Activated T-cell treated with anti-CD3 and anti-CD28 coated beads, Interleukin-2, amount 50 U/mL, for 48 hours (primary cell): ENCODE results near the gene F13B.
"Not testable (repeated sequence)": the region's sequence is repeated elsewhere in the genome, so short reads cannot be mapped to it uniquely, and the experiment has no call there.

Experiments used
- DNase-seq, 2 experiments: peaks; one replicate each; pipeline ENCODE4 v3.0.0-alpha.2; 2020

F13B gene

GRCh38 chr1:197066719-197067456 lies at the start of gene F13B:
Gene F13B (minus strand): TSS chr1:197067260. CDS start chr1:197067223, 37 bp downstream.
- no peak for DNase-seq

GRCh38 chr1:197116156-197116555 lies 49.1 kb upstream of the F13B start:
- DNase-seq, result no peak

- no peak for DNase-seq
Measured at GRCh38 chr1:197106869-197107268, 39.8 kb upstream of the F13B start.

GRCh38 chr1:197103300-197103699 lies 36.2 kb upstream of the F13B start:
- DNase-seq, result no peak

- DNase-seq, result no peak
Measured at GRCh38 chr1:197101978-197102377, 34.9 kb upstream of the F13B start.

GRCh38 chr1:197100677-197101076 lies 33.6 kb upstream of the F13B start:
- no peak for DNase-seq

- no peak for DNase-seq
Measured at GRCh38 chr1:197099444-197099843, 32.4 kb upstream of the F13B start.

GRCh38 chr1:197096971-197097370 lies 29.9 kb upstream of the F13B start:
- DNase-seq, result not testable (repeated sequence)

GRCh38 chr1:197096137-197096536 lies 29.1 kb upstream of the F13B start:
- DNase-seq, result no peak

GRCh38 chr1:197093226-197093885 lies 26.3 kb upstream of the F13B start:
- no peak for DNase-seq

- DNase-seq, result no peak
Measured at GRCh38 chr1:197092491-197093023, 25.5 kb upstream of the F13B start.

- no peak for DNase-seq
Measured at GRCh38 chr1:197083474-197083873, 16.4 kb upstream of the F13B start.

- DNase-seq, result no peak
Measured at GRCh38 chr1:197081117-197081753, 14.2 kb upstream of the F13B start.

- DNase-seq, result no peak
Measured at GRCh38 chr1:197080323-197080722, 13.3 kb upstream of the F13B start.

GRCh38 chr1:197076585-197076984 lies 9.5 kb upstream of the F13B start:
- DNase-seq, result no peak

- no peak for DNase-seq
Measured at GRCh38 chr1:197073978-197074377, 6.9 kb upstream of the F13B start.

GRCh38 chr1:197067457-197067818 lies 378 bp upstream of the F13B start:
- DNase-seq, result no peak

GRCh38 chr1:197066277-197066676 lies 783 bp downstream of the F13B start:
- no peak for DNase-seq

GRCh38 chr1:197065559-197065958 lies 1.5 kb downstream of the F13B start:
- no peak for DNase-seq

- DNase-seq, result no peak
Measured at GRCh38 chr1:197063212-197063611, 3.8 kb downstream of the F13B start.

- no peak for DNase-seq
Measured at GRCh38 chr1:197062692-197063091, 4.4 kb downstream of the F13B start.

GRCh38 chr1:197049100-197049499 lies 18.0 kb downstream of the F13B start:
- DNase-seq, result no peak

GRCh38 chr1:197042676-197043341 lies 24.3 kb downstream of the F13B start:
- no peak for DNase-seq
